Measurements from ENCODE around the gene LAMA2. TPM values are rescaled to one million over a fixed set of nuclear protein-coding genes. Genes with fewer than 3 reads are reported as not detected.

LAMA2 gene
- total and polyA plus RNA-seq, 2 experiments from 2014 or later: 0.91 to 6.4 TPM

- TF ChIP-seq ZNF462 (CRISPR knock-in tag; IDR thresholded peaks at IDR 0.05) (no peak), JUNB (IDR thresholded peaks at IDR 0.05; ENCODE audit: unreplicated experiment) (no peak), CTCF (conservative IDR thresholded peaks at IDR 0.05; ENCODE audit: low read depth in 2 of 2) (no peak), POLR2AphosphoS5 (IDR thresholded peaks at IDR 0.05; ENCODE audit: low read depth) (no peak), NANOG (IDR thresholded peaks at IDR 0.05; ENCODE audit: borderline replicate concordance) (no peak), CREB1 (CRISPR knock-in tag; IDR thresholded peaks at IDR 0.05; ENCODE audit: low read depth) (no peak), EZH2 (IDR thresholded peaks at IDR 0.05; ENCODE audit: low read depth, unreplicated experiment) (no peak), ZNF331 (CRISPR knock-in tag; IDR thresholded peaks at IDR 0.05; ENCODE audit: low read depth) (no peak), STAT1 (IDR thresholded peaks at IDR 0.05; ENCODE audit: unreplicated experiment) (no peak), ZNF114 (CRISPR knock-in tag; IDR thresholded peaks at IDR 0.05) (no peak)
These were observed 222.1 kb downstream of the LAMA2 start (continued) for GRCh38 chr6:129105035-129105434.
